ENCODE measurements around the gene TAF5L.
"Not testable (repeated sequence)": the region's sequence is repeated elsewhere in the genome, so short reads cannot be mapped to it uniquely, and the experiment has no call there.

The TAF5L gene

DNA sequence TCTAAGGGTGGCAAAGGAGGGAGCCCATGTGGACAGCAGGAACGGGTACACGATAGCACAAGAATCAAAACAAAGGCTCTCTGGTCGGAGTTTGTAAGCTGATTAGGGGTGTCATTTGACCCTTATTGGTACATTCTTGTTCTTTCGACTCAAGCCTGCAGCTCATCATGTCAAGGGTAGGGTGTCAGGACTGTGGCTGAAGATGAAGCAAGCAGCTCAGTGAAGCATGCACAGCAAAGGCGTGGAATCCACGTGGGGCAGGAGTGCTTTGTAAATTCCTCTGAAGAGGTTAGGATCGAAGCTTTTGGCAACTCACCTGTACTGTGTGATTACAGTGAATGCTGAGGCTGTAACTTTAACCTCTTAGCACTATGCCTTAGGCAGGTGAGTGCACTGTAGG is 62.7 kb downstream of the TAF5L start:
- H2AK5ac ChIP-seq (ENCODE audit: low read length, severe bottlenecking), result no peak overlapping the region
- no peak overlapping the region for H3K18ac ChIP-seq (ENCODE audit: low read depth in 1 of 2, low read length in 2 of 2)
- no peak overlapping the region for H3K4ac ChIP-seq (ENCODE audit: low read depth in 1 of 2, low read length in 2 of 2)
- H3K23ac ChIP-seq (ENCODE audit: low read length in 2 of 2), result no peak overlapping the region
- peaks cover 3% of the 10 kb centered on the region for H3K4me1 ChIP-seq (ENCODE audit: control insufficient read depth, insufficient read depth, low read depth, low read length)
- no peaks in the 10 kb centered on the region for H3K79me1 ChIP-seq (replicated peaks; ENCODE audit: low read length, poor library complexity, severe bottlenecking)
- no peak overlapping the region for H2BK5ac ChIP-seq (ENCODE audit: low read depth, low read length, poor library complexity, severe bottlenecking)
- H4K8ac ChIP-seq (ENCODE audit: low read length), result no peak overlapping the region
- H2AFZ ChIP-seq (ENCODE audit: low read depth, low read length), result no peak overlapping the region
- 44% methylated on average over 7 of the region's 7 CpGs for WGBS
- H2BK120ac ChIP-seq (ENCODE audit: low read depth, low read length), result no peak overlapping the region
- H2BK15ac ChIP-seq (ENCODE audit: low read depth, poor library complexity, severe bottlenecking), result no peak overlapping the region
- H3K14ac ChIP-seq (ENCODE audit: low read length in 2 of 2), result no peak overlapping the region
- H2BK12ac ChIP-seq (ENCODE audit: low read length in 2 of 2), result no peak overlapping the region
- no peak overlapping the region for H4K91ac ChIP-seq (ENCODE audit: low read length)
- peak; percentile 52 for DNase-seq
- no peak overlapping the region for H3K4me2 ChIP-seq (ENCODE audit: low read length, poor library complexity, severe bottlenecking)
- H3K27me3 ChIP-seq (ENCODE audit: control insufficient read depth in 1 of 2, insufficient read depth in 1 of 2, low read length in 2 of 2), result no peaks in the 10 kb centered on the region
- no peak overlapping the region for H3K27ac ChIP-seq (ENCODE audit: low read length, poor library complexity, severe bottlenecking)
- no peak overlapping the region for H3K9ac ChIP-seq (ENCODE audit: low read length)
- no peak overlapping the region for H3K4me3 ChIP-seq (ENCODE audit: insufficient read depth in 1 of 2, low read depth in 1 of 2, low read length in 2 of 2)
- H3K9me3 ChIP-seq (ENCODE audit: control insufficient read depth, low read length), result no peaks in the 10 kb centered on the region
- no peaks in the 10 kb centered on the region for H3K36me3 ChIP-seq (ENCODE audit: control insufficient read depth in 1 of 2, insufficient read depth in 2 of 2, low read depth in 1 of 2, low read length in 2 of 2)

DNA sequence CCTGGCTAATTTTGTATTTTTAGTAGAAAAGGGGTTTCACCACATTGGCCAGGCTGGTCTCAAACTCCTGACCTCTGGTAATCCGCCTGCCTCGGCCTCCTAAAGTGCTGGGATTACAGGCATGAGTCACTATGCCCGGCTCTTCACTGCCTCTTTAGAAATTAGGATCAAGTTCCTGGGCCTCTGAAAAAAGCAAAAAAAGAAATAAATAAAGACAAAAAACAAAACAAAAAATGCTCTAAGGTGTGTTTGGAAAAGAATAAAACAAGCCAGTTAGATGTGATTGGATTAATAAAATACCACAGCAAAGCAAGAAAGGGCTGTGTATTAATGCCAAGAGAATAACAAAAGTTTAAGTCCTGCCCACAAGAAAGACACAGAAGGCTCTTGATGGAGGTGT is 63.2 kb downstream of the TAF5L start:
- H3K18ac ChIP-seq (ENCODE audit: low read depth in 1 of 2, low read length in 2 of 2), result no peak overlapping the region
- peak; percentile 35 for DNase-seq
- 52% methylated on average over 2 of the region's 3 CpGs for WGBS

DNA sequence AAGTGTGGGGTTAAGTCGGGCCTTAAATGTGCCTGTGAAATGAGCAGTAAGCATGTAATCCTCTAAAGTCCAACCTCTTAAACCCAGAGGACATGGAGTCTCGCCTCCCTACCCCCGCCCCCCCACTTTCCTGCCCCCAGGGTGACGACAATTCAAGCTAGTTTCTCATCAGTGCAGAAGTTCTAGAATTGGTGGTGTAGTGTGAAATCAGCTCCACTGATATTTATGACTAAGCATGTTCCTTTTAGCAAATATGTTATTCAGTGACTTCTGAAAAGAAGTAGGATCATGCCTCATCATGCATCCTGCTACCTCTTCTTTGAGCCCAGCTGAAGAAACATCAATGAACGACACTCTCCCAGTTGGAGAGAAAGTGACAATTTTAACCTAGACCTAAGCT is 64.8 kb downstream of the TAF5L start:
- H3K27ac ChIP-seq (ENCODE audit: low read length, poor library complexity, severe bottlenecking), result no peak overlapping the region
- H4K91ac ChIP-seq (ENCODE audit: low read length), result no peak overlapping the region
- peaks cover 11% of the 10 kb centered on the region for H3K79me1 ChIP-seq (replicated peaks; ENCODE audit: low read length, poor library complexity, severe bottlenecking)
- no peak overlapping the region for H2AK5ac ChIP-seq (ENCODE audit: low read length, severe bottlenecking)
- H3K4me3 ChIP-seq (ENCODE audit: insufficient read depth in 1 of 2, low read depth in 1 of 2, low read length in 2 of 2), result no peak overlapping the region
- no peak overlapping the region for H2AFZ ChIP-seq (ENCODE audit: low read depth, low read length)
- H2BK5ac ChIP-seq (ENCODE audit: low read depth, low read length, poor library complexity, severe bottlenecking), result no peak overlapping the region
- DNase-seq, result no peak
- H3K4ac ChIP-seq (ENCODE audit: low read depth in 1 of 2, low read length in 2 of 2), result no peak overlapping the region
- no peak overlapping the region for H3K23ac ChIP-seq (ENCODE audit: low read length in 2 of 2)
- H2BK15ac ChIP-seq (ENCODE audit: low read depth, poor library complexity, severe bottlenecking), result no peak overlapping the region
- no peak overlapping the region for H2BK12ac ChIP-seq (ENCODE audit: low read length in 2 of 2)
- H3K4me2 ChIP-seq (ENCODE audit: low read length, poor library complexity, severe bottlenecking), result no peak overlapping the region
- no peaks in the 10 kb centered on the region for H3K27me3 ChIP-seq (ENCODE audit: control insufficient read depth in 1 of 2, insufficient read depth in 1 of 2, low read length in 2 of 2)
- no peaks in the 10 kb centered on the region for H3K36me3 ChIP-seq (ENCODE audit: control insufficient read depth in 1 of 2, insufficient read depth in 2 of 2, low read depth in 1 of 2, low read length in 2 of 2)
- H3K14ac ChIP-seq (ENCODE audit: low read length in 2 of 2), result no peak overlapping the region
- no peak overlapping the region for H4K8ac ChIP-seq (ENCODE audit: low read length)
- 82% methylated on average over 4 of the region's 5 CpGs for WGBS
- H2BK120ac ChIP-seq (ENCODE audit: low read depth, low read length), result no peak overlapping the region
- H3K9me3 ChIP-seq (ENCODE audit: control insufficient read depth, low read length), result no peaks in the 10 kb centered on the region
- no peak overlapping the region for H3K18ac ChIP-seq (ENCODE audit: low read depth in 1 of 2, low read length in 2 of 2)
- H3K4me1 ChIP-seq (ENCODE audit: control insufficient read depth, insufficient read depth, low read depth, low read length), result peaks cover 5% of the 10 kb centered on the region
- H3K9ac ChIP-seq (ENCODE audit: low read length), result no peak overlapping the region

More for the DNA sequence above, 63.2 kb downstream of the TAF5L start:
- Histone ChIP-seq H2BK120ac (ENCODE audit: low read depth, low read length) (no peak overlapping the region), H3K14ac (ENCODE audit: low read length in 2 of 2) (no peak overlapping the region), H3K79me1 (replicated peaks; ENCODE audit: low read length, poor library complexity, severe bottlenecking) (peaks cover 3% of the 10 kb centered on the region), H3K27me3 (ENCODE audit: control insufficient read depth in 1 of 2, insufficient read depth in 1 of 2, low read length in 2 of 2) (no peaks in the 10 kb centered on the region), H3K4ac (ENCODE audit: low read depth in 1 of 2, low read length in 2 of 2) (no peak overlapping the region), H2AFZ (ENCODE audit: low read depth, low read length) (no peak overlapping the region), H4K8ac (ENCODE audit: low read length) (no peak overlapping the region), H2BK12ac (ENCODE audit: low read length in 2 of 2) (no peak overlapping the region), H3K4me1 (ENCODE audit: control insufficient read depth, insufficient read depth, low read depth, low read length) (peaks cover 3% of the 10 kb centered on the region), H3K4me3 (ENCODE audit: insufficient read depth in 1 of 2, low read depth in 1 of 2, low read length in 2 of 2) (no peak overlapping the region), H2BK15ac (ENCODE audit: low read depth, poor library complexity, severe bottlenecking) (no peak overlapping the region), H3K9me3 (ENCODE audit: control insufficient read depth, low read length) (no peaks in the 10 kb centered on the region), H4K91ac (ENCODE audit: low read length) (no peak overlapping the region), H2AK5ac (ENCODE audit: low read length, severe bottlenecking) (no peak overlapping the region), H3K36me3 (ENCODE audit: control insufficient read depth in 1 of 2, insufficient read depth in 2 of 2, low read depth in 1 of 2, low read length in 2 of 2) (no peaks in the 10 kb centered on the region), H3K9ac (ENCODE audit: low read length) (no peak overlapping the region), H3K27ac (ENCODE audit: low read length, poor library complexity, severe bottlenecking) (no peak overlapping the region), H3K23ac (ENCODE audit: low read length in 2 of 2) (no peak overlapping the region), H2BK5ac (ENCODE audit: low read depth, low read length, poor library complexity, severe bottlenecking) (no peak overlapping the region), H3K4me2 (ENCODE audit: low read length, poor library complexity, severe bottlenecking) (no peak overlapping the region)

DNA sequence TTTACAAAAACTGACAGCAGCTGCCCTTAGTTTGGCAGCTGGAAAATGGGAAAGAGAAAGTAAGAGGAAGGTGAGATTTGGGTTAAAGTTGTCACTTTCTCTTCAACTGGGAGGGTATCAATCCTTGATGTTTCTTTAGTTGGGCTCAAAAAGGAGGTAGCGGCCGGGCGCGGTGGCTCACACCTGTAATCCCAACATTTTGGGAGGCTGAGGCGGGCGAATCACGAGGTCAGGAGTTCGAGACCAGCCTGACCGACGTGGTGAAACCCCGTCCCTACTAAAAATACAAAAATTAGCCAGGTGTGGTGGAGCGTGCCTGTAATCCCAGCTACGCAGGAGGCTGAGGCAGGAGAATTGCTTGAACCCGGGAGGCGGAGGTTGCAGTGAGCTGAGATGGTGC is 65.8 kb downstream of the TAF5L start:
- H3K4me3 ChIP-seq (ENCODE audit: insufficient read depth in 1 of 2, low read depth in 1 of 2, low read length in 2 of 2); H3K23ac ChIP-seq (ENCODE audit: low read length in 2 of 2); H3K36me3 ChIP-seq (ENCODE audit: control insufficient read depth in 1 of 2, insufficient read depth in 2 of 2, low read depth in 1 of 2, low read length in 2 of 2): not testable (repeated sequence)

More for the DNA sequence above, 65.8 kb downstream of the TAF5L start:
- H2BK120ac ChIP-seq (ENCODE audit: low read depth, low read length); H3K27me3 ChIP-seq (ENCODE audit: control insufficient read depth in 1 of 2, insufficient read depth in 1 of 2, low read length in 2 of 2); H3K9ac ChIP-seq (ENCODE audit: low read length); H2AFZ ChIP-seq (ENCODE audit: low read depth, low read length); H3K4me2 ChIP-seq (ENCODE audit: low read length, poor library complexity, severe bottlenecking); H3K4ac ChIP-seq (ENCODE audit: low read depth in 1 of 2, low read length in 2 of 2); H2BK15ac ChIP-seq (ENCODE audit: low read depth, poor library complexity, severe bottlenecking); H3K9me3 ChIP-seq (ENCODE audit: control insufficient read depth, low read length); H4K91ac ChIP-seq (ENCODE audit: low read length); DNase-seq; H3K14ac ChIP-seq (ENCODE audit: low read length in 2 of 2); H4K8ac ChIP-seq (ENCODE audit: low read length); H3K27ac ChIP-seq (ENCODE audit: low read length, poor library complexity, severe bottlenecking); H2AK5ac ChIP-seq (ENCODE audit: low read length, severe bottlenecking); H3K4me1 ChIP-seq (ENCODE audit: control insufficient read depth, insufficient read depth, low read depth, low read length); H2BK5ac ChIP-seq (ENCODE audit: low read depth, low read length, poor library complexity, severe bottlenecking); H2BK12ac ChIP-seq (ENCODE audit: low read length in 2 of 2); H3K18ac ChIP-seq (ENCODE audit: low read depth in 1 of 2, low read length in 2 of 2): not testable (repeated sequence)
- peaks cover 13% of the 10 kb centered on the region for H3K79me1 ChIP-seq (replicated peaks; ENCODE audit: low read length, poor library complexity, severe bottlenecking)
- 98% methylated on average over 15 of the region's 15 CpGs for WGBS
